OCI-M1 (cell line): ENCODE data around the gene MED6.
A peak's percentile ranks its signal among the peaks of the same experiment; 100 is the strongest.

Experiments used
- DNase-seq: peaks from one replicate; lab custom pipeline; 2025; lab: John Stamatoyannopoulos, UW

Gene MED6

DNA sequence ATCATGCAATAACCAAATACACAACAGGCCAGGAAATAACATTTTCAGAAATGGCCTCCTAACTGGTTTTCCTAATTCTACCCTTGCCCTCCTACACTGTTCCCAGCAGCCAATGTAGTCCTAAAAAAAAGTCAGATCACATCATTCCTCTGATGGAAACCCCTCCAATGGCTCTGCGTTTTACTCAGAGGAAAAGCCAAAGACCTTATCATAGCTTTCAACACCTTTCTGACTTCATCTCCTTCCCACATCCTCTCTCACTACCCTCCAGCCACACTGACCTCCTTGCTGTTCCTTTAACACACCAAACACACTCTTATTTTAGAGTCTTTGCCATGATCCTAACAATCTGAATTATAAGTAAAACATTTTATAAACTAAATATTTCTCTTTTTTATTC, 1.1 kb downstream of the MED6 start:
- no peak for DNase-seq

DNA sequence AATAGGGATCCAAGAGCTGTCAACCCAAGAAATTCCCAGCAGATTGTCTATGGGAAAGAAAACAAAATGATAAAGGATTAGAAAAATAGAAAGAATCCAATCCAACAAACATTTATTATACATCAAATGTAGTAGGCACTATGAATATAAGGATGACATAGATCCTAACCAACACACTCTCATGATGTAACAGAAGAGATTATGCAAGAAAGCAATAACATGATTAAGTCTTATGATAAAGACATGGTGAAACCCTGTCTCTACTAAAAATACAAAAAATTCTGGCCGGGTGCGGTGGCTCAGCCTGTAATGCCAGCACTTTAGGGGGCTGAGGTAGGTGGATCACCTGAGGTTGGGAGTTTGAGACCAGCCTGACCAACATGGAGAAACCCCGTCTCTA, 2.7 kb downstream of the MED6 start:
- DNase-seq, result no peak

DNA sequence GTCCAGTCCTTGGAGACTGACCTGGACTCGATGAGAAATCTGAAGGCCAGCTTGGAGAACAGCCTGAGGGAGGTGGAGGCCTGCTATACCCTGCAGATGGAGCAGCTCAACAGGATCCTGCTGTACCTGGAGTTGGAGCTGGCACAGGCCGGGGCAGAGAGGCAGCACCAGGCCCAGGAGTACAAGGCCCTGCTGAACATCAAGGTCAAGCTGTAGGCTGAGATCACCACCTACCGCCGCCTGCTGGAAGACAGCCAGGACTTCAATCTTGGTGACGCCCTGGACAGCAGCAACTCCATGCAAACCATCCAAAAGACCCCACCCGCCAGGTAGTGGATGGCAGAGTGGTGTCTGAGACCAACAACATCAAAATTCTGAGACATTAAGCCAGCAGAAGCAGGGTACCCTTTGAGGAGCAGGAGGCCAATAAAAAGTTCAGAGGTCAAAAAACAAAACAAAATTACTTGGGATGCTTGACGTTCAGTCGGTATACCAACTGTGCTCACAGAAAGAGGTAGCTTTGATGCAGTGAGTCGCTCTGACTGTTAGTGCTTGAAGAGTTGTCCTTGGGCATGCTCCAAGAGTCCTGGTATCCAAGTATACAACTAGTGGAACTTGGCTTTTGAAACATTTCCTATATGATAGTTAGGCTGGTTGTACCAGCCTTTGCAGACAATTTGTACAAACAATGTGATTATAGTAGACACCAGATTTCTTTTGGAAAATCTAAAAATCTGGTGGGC, 4.8 kb downstream of the MED6 start:
- no peak for DNase-seq

- no peak for DNase-seq
Observed at GRCh38 chr14:70594461-70594860, 6.0 kb downstream of the MED6 start.

- DNase-seq, result peak; percentile 2
Observed at GRCh38 chr14:70585231-70585630, 15.2 kb downstream of the MED6 start.

DNA sequence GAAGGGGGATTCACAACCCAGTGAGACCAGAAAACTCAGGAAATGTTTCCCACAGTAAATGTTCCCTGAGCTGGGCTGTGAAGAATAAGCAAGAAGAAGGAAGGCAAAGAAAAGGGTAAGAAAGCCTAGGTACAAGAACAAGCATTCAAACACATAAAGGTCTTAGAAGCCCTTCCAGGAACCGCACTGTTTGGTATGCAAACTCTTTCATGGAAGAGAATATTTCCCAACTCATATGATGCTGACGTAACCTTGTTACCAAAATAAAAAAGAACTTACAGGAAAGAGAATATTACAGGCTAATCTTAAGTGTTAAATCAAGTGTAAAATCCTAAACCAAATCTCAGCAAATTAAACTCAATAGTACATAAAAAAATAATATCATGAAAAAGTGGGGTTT, 23.6 kb downstream of the MED6 start:
- no peak for DNase-seq

DNA sequence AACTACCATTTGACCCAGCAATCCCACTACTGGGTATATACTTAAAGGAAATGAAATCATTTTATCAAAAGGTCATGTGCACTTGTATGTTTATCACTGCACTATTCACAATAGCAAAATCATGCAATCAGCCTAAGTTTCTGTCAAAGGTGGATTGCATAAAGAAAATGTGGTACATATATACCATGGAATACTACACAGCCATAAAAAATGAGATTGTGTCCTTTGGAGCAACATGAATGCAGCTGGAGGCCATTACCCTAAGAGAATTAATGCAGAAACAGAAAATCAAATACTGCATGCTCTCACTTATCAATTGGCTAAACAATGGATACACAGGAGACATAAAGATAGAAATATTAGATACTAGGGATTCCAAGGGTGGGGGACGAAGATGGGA, 27.4 kb downstream of the MED6 start:
- no peak for DNase-seq

GRCh38 chr14:70571139-70571538, 29.3 kb downstream of the MED6 start:
- DNase-seq, result no peak

DNA sequence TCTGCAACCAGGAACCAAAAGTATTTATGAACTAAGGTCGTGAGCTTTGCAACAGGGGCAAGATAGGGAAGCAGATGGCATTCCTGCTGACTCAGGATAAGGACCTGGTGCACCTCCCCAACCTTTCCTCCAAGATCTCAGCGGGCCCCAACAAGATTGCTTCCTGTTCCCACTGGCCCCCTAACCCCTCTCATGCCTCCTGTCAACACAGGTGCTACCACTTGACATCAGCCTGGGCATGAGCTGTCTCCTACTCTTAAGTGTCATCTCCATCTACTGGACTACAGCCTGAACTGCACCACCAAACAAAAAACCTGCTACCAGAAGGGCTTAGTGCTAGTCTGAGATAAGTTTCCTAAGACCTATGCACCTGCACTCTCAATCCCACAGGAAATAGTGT, 32.7 kb downstream of the MED6 start:
- peak; percentile 46 for DNase-seq

GRCh38 chr14:70563869-70564268, 36.6 kb downstream of the MED6 start:
- DNase-seq, result no peak

DNA sequence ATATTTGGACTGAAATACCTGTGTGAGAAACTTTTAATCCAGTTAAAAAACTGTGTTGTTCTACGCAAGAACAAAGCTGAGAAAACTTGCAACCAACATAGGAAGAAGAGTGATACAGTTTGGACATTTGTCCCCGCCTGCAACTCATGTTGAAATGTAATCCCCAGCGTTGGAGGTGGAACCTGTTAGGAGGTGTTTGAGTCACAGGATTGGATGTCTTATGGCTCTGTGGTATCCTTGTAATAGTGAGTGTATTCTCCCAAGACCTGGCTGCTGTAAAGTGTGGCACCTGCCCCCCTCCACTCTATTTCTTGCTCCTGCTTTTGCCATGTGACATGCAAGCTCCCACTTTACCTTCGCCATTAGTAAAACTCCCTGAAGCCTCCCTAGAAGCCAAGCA, 37.0 kb downstream of the MED6 start:
- DNase-seq, result no peak

DNA sequence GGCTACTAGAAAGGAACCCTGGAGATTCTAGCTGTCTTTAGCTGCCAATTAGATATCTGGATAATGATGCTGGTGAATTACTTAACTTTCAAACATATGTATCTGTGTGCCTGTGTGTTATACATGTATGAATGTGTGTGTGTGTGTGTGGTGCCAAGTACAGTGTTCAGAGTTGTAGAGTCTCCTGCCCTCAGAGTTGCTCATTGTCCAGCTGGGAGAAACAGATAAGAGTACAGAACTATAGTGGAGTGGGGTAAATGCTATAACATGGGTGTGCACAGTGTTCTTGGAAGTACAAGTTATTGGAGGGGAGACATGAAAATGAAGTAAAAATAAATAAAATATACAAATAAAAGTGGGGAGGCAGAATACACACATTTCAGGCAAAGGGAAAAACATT, 42.1 kb downstream of the MED6 start:
- DNase-seq, result peak; percentile 33

DNA sequence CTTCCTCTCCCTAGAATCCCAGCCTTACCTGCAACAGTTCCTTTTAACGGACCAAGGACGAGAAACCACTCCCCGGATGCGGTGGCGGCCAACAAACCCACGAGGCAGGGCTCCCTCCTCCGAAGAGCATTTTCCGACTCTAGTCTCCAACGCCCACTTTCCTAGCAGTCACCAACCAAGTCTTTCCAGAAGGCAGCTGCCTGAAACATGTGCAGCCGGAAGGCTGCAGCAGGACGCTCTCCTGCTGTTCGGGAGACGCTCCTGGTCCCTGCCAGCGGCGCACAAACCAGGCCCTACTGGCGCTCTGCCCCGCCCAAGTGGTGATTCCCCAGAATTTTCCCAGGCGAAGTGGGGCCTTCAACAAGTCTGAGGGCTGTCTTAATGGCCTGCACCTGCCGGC, 44.6 kb downstream of the MED6 start:
- no peak for DNase-seq

DNA sequence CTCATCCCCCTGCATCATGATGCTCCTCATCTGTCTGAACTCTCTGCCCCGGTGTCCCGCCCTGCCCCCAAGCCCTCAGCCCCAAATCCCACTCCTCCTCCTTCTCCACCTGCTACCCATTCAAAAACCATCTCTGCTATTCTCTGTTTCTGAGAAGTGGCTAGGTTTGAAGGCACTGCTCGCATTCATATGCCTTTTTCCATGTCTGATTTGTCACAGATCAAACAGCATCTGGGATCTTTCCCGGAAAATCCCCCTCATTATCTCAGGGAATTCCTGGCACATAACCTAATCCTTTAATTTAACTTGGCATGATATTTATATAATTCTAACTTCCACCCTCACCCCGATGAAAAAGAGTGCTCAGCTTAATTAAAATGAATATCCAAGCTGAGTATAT, 62.4 kb downstream of the MED6 start:
- no peak for DNase-seq

GRCh38 chr14:70536830-70537229, 63.6 kb downstream of the MED6 start:
- DNase-seq, result no peak

DNA sequence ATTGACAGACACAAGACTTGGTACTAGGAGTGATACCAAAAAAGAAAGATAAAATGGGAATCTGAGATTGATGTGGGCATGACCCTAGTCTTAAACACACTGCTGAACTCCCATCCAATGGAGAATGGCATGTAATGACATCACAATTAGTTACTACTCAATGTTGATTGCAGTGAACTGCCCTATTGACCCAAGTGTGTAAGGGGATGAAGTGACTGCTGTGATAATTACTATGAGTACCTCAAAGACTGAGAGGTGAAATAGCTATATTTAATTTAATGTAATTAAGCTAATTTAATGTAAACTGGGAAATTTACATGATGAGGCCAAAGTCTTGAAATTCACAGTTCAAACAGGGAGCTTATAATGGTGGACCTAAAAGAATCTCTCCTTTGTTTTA, 65.6 kb downstream of the MED6 start, which contains the start of gene ADAM20:
Gene ADAM20 (minus strand): TSS at position 101 of the 400 bp plus-strand sequence. CDS start 10,247 bp downstream, outside the sequence.
- no peak for DNase-seq
